H1 (cell line): Measurements from ENCODE around the gene RHO. TPM values are rescaled to one million over a fixed set of nuclear protein-coding genes. Genes with fewer than 3 reads are reported as not detected.

Source experiments
- CTCF ChIA-PET: fragments of 300-600 bp; sonication (Branson Sonifier 250); formaldehyde crosslinking; loops from one replicate; lab custom pipeline; 2021; ENCODE audit not compliant: partially characterized antibody; lab: Charles Lee
- POLR2A ChIA-PET: fragments of 300-600 bp; sonication (Branson Sonifier 250); formaldehyde crosslinking; loops from one replicate; lab custom pipeline; 2021; ENCODE audit warnings: inconsistent platforms; ENCODE audit not compliant: partially characterized antibody; lab: Charles Lee
- DNase-seq, 2 experiments: peaks; one replicate each; pipeline versions ENCODE4 v3.0.0 to v3.0.0-alpha.2; 2010 to 2022; ENCODE audit warnings: low spot score in 2 of 2, low read depth in 1 of 2, mixed read lengths in 1 of 2
- FAIRE-seq: peaks from 2 replicates; lab custom pipeline; 2011; peaks lifted over from hg19 to GRCh38; lab: Jason Lieb, UNC
- H2AFZ ChIP-seq: 2 replicates; pipeline ENCODE4 v1.8.1; 2012; ENCODE audit warnings: low read length, inconsistent platforms
- H2AK5ac ChIP-seq: 2 replicates; pipeline ENCODE4 v1.6.1; 2013; ENCODE audit warnings: low read depth, low read length
- H2BK120ac ChIP-seq: replicated peaks from 2 replicates; pipeline ENCODE3; 2013; ENCODE audit warnings: low read depth, low read length, inconsistent platforms
- H2BK12ac ChIP-seq: 2 replicates; pipeline ENCODE4 v1.6.1; 2013; ENCODE audit warnings: low read depth, low read length
- H2BK15ac ChIP-seq: 2 replicates; pipeline ENCODE4 v1.6.1; 2013; ENCODE audit warnings: low read length
- H2BK20ac ChIP-seq: 2 replicates; pipeline ENCODE4 v1.6.1; 2013; ENCODE audit warnings: low read length
- H2BK5ac ChIP-seq: 2 replicates; pipeline ENCODE4 v1.6.1; 2013; ENCODE audit warnings: low read depth, low read length
- H3K14ac ChIP-seq: 2 replicates; pipeline ENCODE4 v1.6.1; 2013; ENCODE audit warnings: inconsistent platforms; ENCODE audit not compliant: insufficient read length
- H3K18ac ChIP-seq: 2 replicates; pipeline ENCODE4 v1.6.1; 2013; ENCODE audit warnings: low read length; ENCODE audit errors: extremely low read depth
- H3K23ac ChIP-seq: 2 replicates; pipeline ENCODE4 v1.6.1; 2013; ENCODE audit warnings: inconsistent platforms; ENCODE audit not compliant: insufficient read length
- H3K23me2 ChIP-seq: 2 replicates; pipeline ENCODE4 v1.6.1; 2013; ENCODE audit warnings: low read depth, low read length
- H3K27ac ChIP-seq: 2 replicates; pipeline ENCODE4 v1.6.1; 2011; ENCODE audit warnings: low read depth, low read length, inconsistent platforms
- H3K27me3 ChIP-seq, 4 experiments: replicated peaks in 1 of 4; 1 replicate in 1 of 4; 2 replicates in 3 of 4; pipeline versions ENCODE4 v1.6.1 to v1.8.1; 2011 to 2013; ENCODE audit warnings: low read length in 3 of 4, mild to moderate bottlenecking in 3 of 4, inconsistent platforms in 2 of 4, mixed read lengths in 2 of 4, moderate library complexity in 1 of 4; ENCODE audit not compliant: control insufficient read depth in 3 of 4, insufficient read depth in 3 of 4; ENCODE audit errors: extremely low read depth in 1 of 4
- H3K36me3 ChIP-seq, 4 experiments: 2 replicates each; pipeline versions ENCODE4 v1.6.1 to v1.8.1; 2011 to 2013; ENCODE audit warnings: mild to moderate bottlenecking in 4 of 4, low read length in 3 of 4, moderate library complexity in 2 of 4, control low read depth in 1 of 4, inconsistent platforms in 1 of 4; ENCODE audit not compliant: insufficient read depth in 4 of 4, control insufficient read depth in 2 of 4
- H3K4ac ChIP-seq: replicated peaks from 2 replicates; pipeline ENCODE3; 2013; ENCODE audit warnings: low read length, low read depth, mixed read lengths, inconsistent platforms; ENCODE audit not compliant: insufficient read length
- H3K4me1 ChIP-seq, 4 experiments: replicated peaks in 1 of 4; 1 replicate in 1 of 4; 2 replicates in 3 of 4; pipeline versions ENCODE4 v1.6.1 to v1.8.1; 2011 to 2013; ENCODE audit warnings: low read length in 3 of 4, inconsistent platforms in 2 of 4, mixed read lengths in 1 of 4; ENCODE audit not compliant: insufficient read depth in 4 of 4, control insufficient read depth in 3 of 4
- H3K4me2 ChIP-seq, 2 experiments: 2 replicates each; pipeline versions ENCODE4 v1.6.1 to v1.8.1; 2011 to 2013; ENCODE audit warnings: low read depth in 2 of 2, low read length in 2 of 2, control low read depth in 1 of 2, inconsistent platforms in 1 of 2, mild to moderate bottlenecking in 1 of 2; ENCODE audit not compliant: insufficient read depth in 1 of 2
- H3K4me3 ChIP-seq, 4 experiments: fragments of 200-600, 300-600 bp in 1 of 4; sonication (generic), shearing (Covaris generic), sonication (Bioruptor Twin) in 1 of 4; 2 replicates each; pipeline versions ENCODE4 v1.5.1 to v1.8.1; 2011 to 2016; ENCODE audit warnings: low read length in 4 of 4, low read depth in 3 of 4, control low read depth in 2 of 4, inconsistent platforms in 2 of 4, mild to moderate bottlenecking in 2 of 4, mixed read lengths in 1 of 4, moderate library complexity in 1 of 4; ENCODE audit not compliant: insufficient read depth in 2 of 4; ENCODE audit errors: extremely low read depth in 1 of 4
- H3K56ac ChIP-seq: replicated peaks from 2 replicates; pipeline ENCODE3; 2013; ENCODE audit warnings: low read depth, mild to moderate bottlenecking, mixed read lengths, low read length, inconsistent platforms; ENCODE audit not compliant: insufficient read length
- H3K79me1 ChIP-seq: 2 replicates; pipeline ENCODE4 v1.6.1; 2013; ENCODE audit warnings: low read depth, low read length, control low read depth
- H3K79me2 ChIP-seq, 2 experiments: 2 replicates each; pipeline versions ENCODE4 v1.6.1 to v1.8.1; 2012 to 2013; ENCODE audit warnings: low read length in 2 of 2, mild to moderate bottlenecking in 2 of 2, inconsistent platforms in 1 of 2; ENCODE audit not compliant: insufficient read depth in 2 of 2, control insufficient read depth in 1 of 2
- H3K9ac ChIP-seq, 4 experiments: replicated peaks in 1 of 4; 1 replicate in 1 of 4; 2 replicates in 3 of 4; pipeline versions ENCODE4 v1.6.1 to v1.8.1; 2011 to 2013; ENCODE audit warnings: low read depth in 3 of 4, low read length in 3 of 4, control low read depth in 2 of 4, mild to moderate bottlenecking in 2 of 4, moderate library complexity in 2 of 4, inconsistent platforms in 1 of 4; ENCODE audit errors: extremely low read depth in 1 of 4
- H3K9me3 ChIP-seq, 2 experiments: 2 replicates each; pipeline versions ENCODE4 v1.6.1 to v1.8.1; 2012 to 2013; ENCODE audit warnings: mild to moderate bottlenecking in 2 of 2, moderate library complexity in 2 of 2, control low read depth in 1 of 2, inconsistent platforms in 1 of 2, low read depth in 1 of 2, low read length in 1 of 2, mixed read lengths in 1 of 2; ENCODE audit not compliant: insufficient read depth in 2 of 2
- H4K20me1 ChIP-seq, 2 experiments: replicated peaks in 1 of 2; 2 replicates each; pipeline versions ENCODE3 to v1.8.1; 2011 to 2013; ENCODE audit warnings: inconsistent platforms in 2 of 2, low read length in 2 of 2, mild to moderate bottlenecking in 1 of 2; ENCODE audit not compliant: insufficient read depth in 2 of 2, control insufficient read depth in 1 of 2
- H4K5ac ChIP-seq: 2 replicates; pipeline ENCODE4 v1.6.1; 2013; ENCODE audit warnings: low read length, low read depth, mixed read lengths, inconsistent platforms; ENCODE audit not compliant: insufficient read length
- H4K8ac ChIP-seq: 2 replicates; pipeline ENCODE4 v1.8.0; 2013; ENCODE audit warnings: mild to moderate bottlenecking, moderate library complexity, low read length, inconsistent platforms; ENCODE audit not compliant: insufficient read depth; ENCODE audit errors: extremely low read depth
- H4K91ac ChIP-seq: replicated peaks from 2 replicates; pipeline ENCODE3; 2013; ENCODE audit warnings: low read length, mixed read lengths, inconsistent platforms; ENCODE audit not compliant: insufficient read length
- ASH2L ChIP-seq: fragments of 200-600, 300-600 bp; sonication (generic); IDR thresholded peaks from one replicate; pipeline ENCODE4 v1.7.1; 2017; ENCODE audit warnings: low read length
- BACH1 ChIP-seq: IDR thresholded peaks from 2 replicates; pipeline ENCODE4 v1.6.1; 2012; ENCODE audit warnings: low read length, improper control_type of control experiment
- TAF1 ChIP-seq: IDR thresholded peaks from 2 replicates; pipeline ENCODE4 v1.6.1; 2011; ENCODE audit warnings: mild to moderate bottlenecking, low read depth, low read length
- WGBS, 2 experiments: shearing (Covaris generic) in 1 of 2; methylation state at CpG; one replicate each; pipeline versions ENCODE4 v1.1.6 to v1.1.7; 2013 to 2015; ENCODE audit warnings: low lambda C conversion rate in 2 of 2, mixed read lengths in 2 of 2, inconsistent platforms in 1 of 2, low coverage in 1 of 2, missing lambda C conversion rate in 1 of 2; ENCODE audit not compliant: insufficient replicate concordance in 2 of 2, insufficient coverage in 1 of 2, insufficient read length in 1 of 2; ENCODE audit errors: extremely low coverage in 1 of 2, missing lambda C conversion rate in 1 of 2; 5-methylcytosine and 5-hydroxymethylcytosine counted together
- polyA plus RNA-seq, 7 experiments: library from polyadenylated mRNA; depleted of rRNA in 3 of 7; stranded (reverse) in 5 of 7; unstranded in 2 of 7; fragments of >200 nt in 5 of 7; fragments of 200-250 nt in 2 of 7; gene quantifications; 1 replicate in 5 of 7; 2 replicates in 1 of 7; 4 replicates in 1 of 7; pipeline versions ENCODE4 v1.2.1 to v1.2.3, GENCODE V29; 2011 to 2013; ENCODE audit warnings: missing spikeins in 2 of 7, mixed read lengths in 2 of 7
- total RNA-seq: library from RNA; stranded (reverse); fragmentation: NEBNext Ultra II Directional; extraction: Animal tissue kit (Norgen Biotek cat#: 25700); gene quantifications from 2 replicates; pipeline ENCODE4 v1.2.1, GENCODE V29; 2021

Gene RHO
- total and polyA plus RNA-seq, 2 of the 8 experiments (the other 6 are each of a cell fraction or from before 2014, with no cell fraction given), result not detected

DNA sequence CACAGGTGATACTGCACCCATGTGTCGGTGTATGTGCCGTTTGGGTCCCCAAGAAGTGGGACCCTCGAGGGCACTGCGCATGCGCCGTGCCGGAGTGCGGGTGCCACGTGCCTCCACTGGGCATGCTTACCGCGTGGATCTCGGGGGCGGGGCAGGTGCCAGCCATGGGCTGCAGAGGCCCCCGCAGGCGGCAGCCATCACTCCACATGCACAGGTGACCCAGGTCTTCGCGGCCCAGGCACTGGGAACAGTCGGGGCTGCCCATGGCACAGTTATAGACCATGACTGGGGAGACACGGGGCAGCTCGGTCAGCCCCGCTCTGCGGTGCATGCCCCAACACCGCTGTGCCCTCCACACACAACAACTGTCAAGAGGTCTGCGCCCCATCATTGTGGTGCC, 45.8 kb downstream of the RHO start:
- peaks cover 0 to 19% (median 2%) of the 10 kb centered on the region in 4 experiments; a peak in 4 of 7 replicates for H3K4me1 ChIP-seq
- H3K4ac ChIP-seq, result no peak overlapping the region
- H2AK5ac ChIP-seq, result no peak overlapping the region
- no peak overlapping the region for H3K9ac ChIP-seq
- POLR2A ChIA-PET, result no interaction called here
- H4K5ac ChIP-seq, result no peak overlapping the region
- no peaks in the 10 kb centered on the region for H3K27me3 ChIP-seq
- no peak overlapping the region for H2BK15ac ChIP-seq
- no peak overlapping the region for H3K14ac ChIP-seq
- no peak overlapping the region for H2BK12ac ChIP-seq
- DNase-seq, result no peak
- WGBS, 2 experiments, result 96% methylated on average over 23 of the region's 24 CpGs; no CpG with 5 or more reads in 1 of the 2 experiments
- H4K8ac ChIP-seq, result no peak overlapping the region
- H2BK5ac ChIP-seq, result no peak overlapping the region
- peaks cover 0 to 2% of the 10 kb centered on the region in 2 experiments for H4K20me1 ChIP-seq
- H3K79me1 ChIP-seq, result no peaks in the 10 kb centered on the region
- no peaks in the 10 kb centered on the region for H3K79me2 ChIP-seq
- H3K23me2 ChIP-seq, result no peaks in the 10 kb centered on the region
- no peak overlapping the region for H2BK20ac ChIP-seq
- no peak for TF ChIP-seq TAF1
- TF ChIP-seq ASH2L, result no peak
- TF ChIP-seq BACH1, result no peak
- TF ChIP-seq, all 59 proteins: peak for 0
- H3K27ac ChIP-seq, result no peak overlapping the region
- H2AFZ ChIP-seq, result no peak overlapping the region
- H3K4me3 ChIP-seq, result no peak overlapping the region
- H3K9me3 ChIP-seq, result no peaks in the 10 kb centered on the region
- no peak overlapping the region for H3K56ac ChIP-seq
- H3K18ac ChIP-seq, result no peak overlapping the region
- CTCF ChIA-PET, result interaction anchor here (1.1 to 5.1 kb wide), 3 partner anchors 17 to 84 kb away, joined by 3 to 19 read pairs (median 4); no protein-coding TSS in a partner anchor
- H3K36me3 ChIP-seq, result no peaks in the 10 kb centered on the region
- FAIRE-seq, result no peak
- no peak overlapping the region for H4K91ac ChIP-seq
- no peak overlapping the region for H3K4me2 ChIP-seq
- no peak overlapping the region for H3K23ac ChIP-seq
- no peak overlapping the region for H2BK120ac ChIP-seq
